ENCODE measurements around the gene PRKCA. TPM values are rescaled to one million over a fixed set of nuclear protein-coding genes. Genes with fewer than 3 reads are reported as not detected.

The PRKCA gene
- total and polyA plus RNA-seq, 10 of the 15 experiments (the other 5 are each of a cell fraction or from before 2014, with no cell fraction given), result 0.11 to 14.6 (median 0.72) TPM

- no peak for TF ChIP-seq ELK1 (IDR thresholded peaks at IDR 0.05; ENCODE audit: low read depth, low read length)
Measured at GRCh38 chr17:66675991-66676371, 373.6 kb downstream of the PRKCA start (continued).

- no TSS peak for BruUV-seq (replicated peaks)
- ChIA-PET SMC1A (ENCODE audit: uncharacterized antibody, unreplicated experiment) (interaction anchor here (0.9 to 1.3 kb wide), 2 partner anchors 29 to 38 kb away, joined by 3 to 5 read pairs; no protein-coding TSS in a partner anchor), RAD21 (ENCODE audit: unreplicated experiment) (no interaction called here), POLR2A (interaction anchor here (1.1 kb wide), 1 partner anchor 18 kb away, joined by 3 read pairs; no protein-coding TSS in a partner anchor), CTCF (interaction anchor here (1.4 kb wide), 1 partner anchor 108 kb away, joined by 4 read pairs; no protein-coding TSS in a partner anchor)
- 52% methylated on average over 11 of the region's 11 CpGs for WGBS (ENCODE audit: insufficient coverage, insufficient replicate concordance, low lambda C conversion rate, missing lambda C conversion rate)
- Histone ChIP-seq H3K4me1 (ENCODE audit: control insufficient read depth, insufficient read depth, low read length) (no peaks in the 10 kb centered on the region), H3K9ac (ENCODE audit: control insufficient read depth, insufficient read depth, low read length) (no peak overlapping the region), H3K27me3 (replicated peaks in 1 of 2; ENCODE audit: control insufficient read depth in 2 of 2, insufficient read depth in 2 of 2, low read length in 1 of 2) (no peaks in the 10 kb centered on the region), H4K20me1 (ENCODE audit: control insufficient read depth, insufficient read depth) (no peaks in the 10 kb centered on the region; the same call in 1 of the 2 replicates), H3K4me2 (ENCODE audit: control insufficient read depth, insufficient read depth) (no peak overlapping the region), H3K9me3 (replicated peaks; ENCODE audit: control insufficient read depth, insufficient read depth, low read length) (no peaks in the 10 kb centered on the region), H2AFZ (ENCODE audit: control insufficient read depth, low read depth, low read length) (no peak overlapping the region), H3K27ac (ENCODE audit: control insufficient read depth, insufficient read depth) (no peak overlapping the region), H3K4me3 (no peak overlapping the region), H3K79me2 (ENCODE audit: control insufficient read depth, insufficient read depth, low read length) (no peaks in the 10 kb centered on the region), H3K36me3 (ENCODE audit: control insufficient read depth in 2 of 2, insufficient read depth in 2 of 2, low read length in 1 of 2) (no peaks in the 10 kb centered on the region)
- FAIRE-seq (no peak), ATAC-seq (no peak), DNase-seq (ENCODE audit: low read depth, low spot score) (no peak)
- in situ Hi-C loops (cut with MboI) (no loop called here), intact Hi-C loops (cut with micrococcal nuclease; ENCODE audit: unreplicated experiment) (no loop called here)
- no peak for TF ChIP-seq PAX8 (IDR thresholded peaks at IDR 0.05)
- no peak for TF ChIP-seq YY1 (IDR thresholded peaks at IDR 0.05; ENCODE audit: low read depth, low read length)
- no peak for TF ChIP-seq TCF3 (IDR thresholded peaks at IDR 0.05; ENCODE audit: borderline replicate concordance, insufficient read depth, low read depth, low read length)
- no peak for TF ChIP-seq EED (IDR thresholded peaks at IDR 0.05; ENCODE audit: low read depth)
- no peak for TF ChIP-seq TBL1XR1 (IDR thresholded peaks at IDR 0.05; ENCODE audit: low read depth, low read length)
- TF ChIP-seq BHLHE40 (IDR thresholded peaks at IDR 0.05; ENCODE audit: borderline replicate concordance in 1 of 2, low read depth in 2 of 2, low read length in 1 of 2), result no peak
- TF ChIP-seq NFYA (IDR thresholded peaks at IDR 0.05; ENCODE audit: borderline replicate concordance, low read depth, low read length), result no peak
- no peak for TF ChIP-seq JUND (IDR thresholded peaks at IDR 0.05; ENCODE audit: low read depth, low read length)
- no peak for TF ChIP-seq E2F8 (IDR thresholded peaks at IDR 0.05; ENCODE audit: low read depth, partially characterized antibody)
- TF ChIP-seq POLR2AphosphoS2 (IDR thresholded peaks at IDR 0.05; ENCODE audit: low read depth, low read length), result no peak
- no peak for TF ChIP-seq ATF7 (IDR thresholded peaks at IDR 0.05; ENCODE audit: low read depth)
- no peak for TF ChIP-seq CREM (IDR thresholded peaks at IDR 0.05; ENCODE audit: low read depth)
- TF ChIP-seq PBX3 (IDR thresholded peaks at IDR 0.05; ENCODE audit: insufficient replicate concordance, low read depth, low read length), result no peak
- no peak for TF ChIP-seq HDAC2 (IDR thresholded peaks at IDR 0.05)
- TF ChIP-seq E4F1 (IDR thresholded peaks at IDR 0.05; ENCODE audit: borderline replicate concordance, partially characterized antibody), result no peak
Measured at GRCh38 chr17:66676421-66676820, 374.0 kb downstream of the PRKCA start.

Measured in GM12878 (cell line).